ENCODE measurements around the gene GART. TPM values are rescaled to one million over a fixed set of nuclear protein-coding genes. Genes with fewer than 3 reads are reported as not detected.
"Not testable (repeated sequence)": the region's sequence is repeated elsewhere in the genome, so short reads cannot be mapped to it uniquely, and the experiment has no call there.

Gene GART
- total RNA-seq, 2 experiments from 2014 or later = 224 to 232 TPM

DNA sequence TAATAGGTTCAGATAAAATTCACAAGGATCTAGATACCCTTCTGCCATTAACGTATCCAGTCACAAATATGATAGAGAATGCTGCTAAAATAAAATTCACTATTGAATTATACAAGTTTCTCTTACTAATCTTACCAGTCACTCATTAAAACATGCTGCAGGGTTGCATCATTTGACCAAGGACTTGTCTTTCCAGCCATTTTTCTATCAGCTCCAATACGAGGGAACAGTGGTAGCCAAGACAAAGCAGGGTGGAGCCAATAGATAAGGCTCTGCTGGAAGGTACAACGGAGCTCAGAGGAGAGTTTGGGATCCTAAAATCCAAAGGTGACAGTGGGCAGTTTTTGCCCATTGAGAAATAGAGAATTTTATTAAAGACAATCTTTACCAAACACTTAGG lies 42.5 kb upstream of the GART start:
- intact Hi-C loops (cut with micrococcal nuclease) = no loop called here

GRCh38 chr21:33578959-33579542 lies 37.1 kb upstream of the GART start:
- ATAC-seq = no peak
- Mint-ChIP-seq H3K4me3 (no peak overlapping the region), H3K27me3 (no peaks in the 10 kb centered on the region), H3K9me3 (no peaks in the 10 kb centered on the region), H3K4me1 (ENCODE audit: low read depth) (peaks cover 11% of the 10 kb centered on the region), H3K36me3 (ENCODE audit: low read depth) (peaks cover 31% of the 10 kb centered on the region), H3K27ac (peak overlapping the region; percentile 78)
- TF ChIP-seq CTCF (IDR thresholded peaks at IDR 0.05) = no peak
- intact Hi-C loops (cut with micrococcal nuclease) = no loop called here
- ChIA-PET CTCF (interaction anchor here (0.9 to 7.4 kb wide), 3 partner anchors 10 to 27 kb away, joined by 3 to 38 read pairs (median 3); partner anchors contain the start of gene DONSON), POLR2A (interaction anchor here (0.9 to 1.7 kb wide), 3 partner anchors 9 to 34 kb away, joined by 3 to 5 read pairs (median 5); no protein-coding TSS in a partner anchor)
- no peak for DNase-seq

More for the DNA sequence above, 42.5 kb upstream of the GART start:
- H3K27me3 Mint-ChIP-seq = no peaks in the 10 kb centered on the region
- ChIA-PET CTCF (interaction anchor here (1.3 to 7.4 kb wide), 2 partner anchors 21 to 30 kb away, joined by 3 to 38 read pairs; no protein-coding TSS in a partner anchor), POLR2A (no interaction called here)
- peaks cover 26% of the 10 kb centered on the region for H3K36me3 Mint-ChIP-seq (ENCODE audit: low read depth)
- DNase-seq (no peak), ATAC-seq (no peak)
- peaks cover 16% of the 10 kb centered on the region for H3K4me1 Mint-ChIP-seq (ENCODE audit: low read depth)
- no peaks in the 10 kb centered on the region for H3K9me3 Mint-ChIP-seq
- no peak for TF ChIP-seq CTCF (IDR thresholded peaks at IDR 0.05)
- no peak overlapping the region for H3K27ac Mint-ChIP-seq
- no peak overlapping the region for H3K4me3 Mint-ChIP-seq

GRCh38 chr21:33578214-33578613 lies 36.3 kb upstream of the GART start:
- Mint-ChIP-seq H3K9me3 (no peaks in the 10 kb centered on the region), H3K4me3 (no peak overlapping the region), H3K36me3 (ENCODE audit: low read depth) (peaks cover 35% of the 10 kb centered on the region), H3K4me1 (ENCODE audit: low read depth) (peaks cover 11% of the 10 kb centered on the region), H3K27ac (peak overlapping the region; percentile 78), H3K27me3 (no peaks in the 10 kb centered on the region)
- ATAC-seq (no peak), DNase-seq (no peak)
- POLR2A ChIA-PET = no interaction called here
- no peak for TF ChIP-seq CTCF (IDR thresholded peaks at IDR 0.05)
- intact Hi-C loops (cut with micrococcal nuclease) = no loop called here
- CTCF ChIA-PET = interaction anchor here (7.4 kb wide), 1 partner anchor 28 kb away, joined by 38 read pairs; no protein-coding TSS in a partner anchor

- H3K27me3 Mint-ChIP-seq; H3K4me3 Mint-ChIP-seq; H3K9me3 Mint-ChIP-seq; POLR2A ChIA-PET; ATAC-seq; DNase-seq; intact Hi-C loops (cut with micrococcal nuclease): not testable (repeated sequence)
- Mint-ChIP-seq H3K4me1 (ENCODE audit: low read depth) (peaks cover 14% of the 10 kb centered on the region), H3K27ac (peak overlapping the region; percentile 34), H3K36me3 (ENCODE audit: low read depth) (peaks cover 40% of the 10 kb centered on the region)
- CTCF ChIA-PET = interaction anchor here (0.8 to 2.1 kb wide), 2 partner anchors 12 to 23 kb away, joined by 3 to 7 read pairs; partner anchors contain the start of gene DONSON
These were observed 34.8 kb upstream of the GART start for GRCh38 chr21:33576741-33577141.

- CTCF ChIA-PET = interaction anchor here (0.6 to 4.3 kb wide), 5 partner anchors 9 to 61 kb away, joined by 3 to 26 read pairs (median 6); no protein-coding TSS in a partner anchor
- intact Hi-C loops (cut with micrococcal nuclease) = no loop called here
- Mint-ChIP-seq H3K36me3 (ENCODE audit: low read depth) (peaks cover 42% of the 10 kb centered on the region), H3K9me3 (no peaks in the 10 kb centered on the region), H3K27me3 (no peaks in the 10 kb centered on the region), H3K4me1 (ENCODE audit: low read depth) (peaks cover 22% of the 10 kb centered on the region), H3K27ac (peak overlapping the region; percentile 58), H3K4me3 (no peak overlapping the region)
- POLR2A ChIA-PET = interaction anchor here (0.6 to 2.6 kb wide), 2 partner anchors 16 to 1784 kb away, joined by 4 to 10 read pairs; partner anchors contain the start of gene DONSON
- TF ChIP-seq CTCF (IDR thresholded peaks at IDR 0.05) = no peak
- no peak for DNase-seq
- ATAC-seq = no peak
These were observed 30.4 kb upstream of the GART start for GRCh38 chr21:33572350-33572749.
